Testis (tissue), 2 donors: Measurements from ENCODE around the gene DHX16.

Experiments
- POLR2A ChIP-seq: fragments of 450-650 bp; IDR thresholded peaks from one replicate; pipeline ENCODE4 v1.6.1; 2017; ENCODE audit warnings: antibody characterized with exemption, mild to moderate bottlenecking, moderate library complexity
- TF ChIP-seq, protein P1 (sequence below), 3 experiments: fragments of 450-650 bp in 2 of 3; fragments of 200-600 bp in 1 of 3; sonication (generic) in 1 of 3; IDR thresholded peaks; one replicate each; pipeline ENCODE4 v1.5.1; 2016 to 2019; ENCODE audit warnings: antibody characterized with exemption in 3 of 3, mild to moderate bottlenecking in 2 of 3, moderate library complexity in 1 of 3

DNA sequence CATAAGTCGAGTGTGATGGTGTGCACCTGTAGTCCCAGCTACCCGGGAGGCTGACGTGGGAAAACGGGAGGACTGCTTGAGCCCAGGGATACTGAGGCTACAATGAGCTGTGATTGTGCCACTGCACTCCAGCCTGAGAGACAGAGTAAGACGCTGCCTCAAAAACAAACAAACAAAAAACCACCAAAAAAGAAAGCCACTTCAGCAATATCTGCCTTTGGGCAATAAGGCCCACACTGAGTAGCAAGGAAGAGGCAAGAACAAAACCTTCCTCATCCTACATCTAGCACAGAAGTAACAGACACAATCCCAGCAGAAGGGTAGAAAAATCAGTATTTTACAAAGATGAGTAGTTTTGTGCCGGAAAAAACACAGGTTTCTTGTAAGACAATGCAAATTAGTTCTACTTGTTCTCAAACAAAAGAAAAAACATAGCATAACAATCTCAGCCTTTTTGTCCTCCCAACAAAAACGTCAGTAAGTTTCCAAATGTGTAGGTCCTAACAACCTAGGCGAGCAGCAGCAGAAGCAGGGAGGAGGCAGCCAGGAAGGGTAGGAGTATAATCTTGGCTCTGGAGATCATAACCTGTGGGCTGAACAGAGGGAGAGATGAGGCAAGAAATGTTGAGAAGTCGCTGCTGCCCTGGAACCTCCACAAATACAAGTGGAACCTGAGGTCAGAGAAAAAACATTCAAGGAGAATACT is 61.5 kb downstream of the DHX16 start:
- no peak for TF ChIP-seq POLR2A
- TF ChIP-seq, protein P1, sequence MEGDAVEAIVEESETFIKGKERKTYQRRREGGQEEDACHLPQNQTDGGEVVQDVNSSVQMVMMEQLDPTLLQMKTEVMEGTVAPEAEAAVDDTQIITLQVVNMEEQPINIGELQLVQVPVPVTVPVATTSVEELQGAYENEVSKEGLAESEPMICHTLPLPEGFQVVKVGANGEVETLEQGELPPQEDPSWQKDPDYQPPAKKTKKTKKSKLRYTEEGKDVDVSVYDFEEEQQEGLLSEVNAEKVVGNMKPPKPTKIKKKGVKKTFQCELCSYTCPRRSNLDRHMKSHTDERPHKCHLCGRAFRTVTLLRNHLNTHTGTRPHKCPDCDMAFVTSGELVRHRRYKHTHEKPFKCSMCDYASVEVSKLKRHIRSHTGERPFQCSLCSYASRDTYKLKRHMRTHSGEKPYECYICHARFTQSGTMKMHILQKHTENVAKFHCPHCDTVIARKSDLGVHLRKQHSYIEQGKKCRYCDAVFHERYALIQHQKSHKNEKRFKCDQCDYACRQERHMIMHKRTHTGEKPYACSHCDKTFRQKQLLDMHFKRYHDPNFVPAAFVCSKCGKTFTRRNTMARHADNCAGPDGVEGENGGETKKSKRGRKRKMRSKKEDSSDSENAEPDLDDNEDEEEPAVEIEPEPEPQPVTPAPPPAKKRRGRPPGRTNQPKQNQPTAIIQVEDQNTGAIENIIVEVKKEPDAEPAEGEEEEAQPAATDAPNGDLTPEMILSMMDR (IDR thresholded peaks at IDR 0.05): no peak
